Measurements from ENCODE around the gene GIMAP5. TPM values are rescaled to one million over a fixed set of nuclear protein-coding genes. Genes with fewer than 3 reads are reported as not detected.

The GIMAP5 gene
- polyA plus RNA-seq, 1 of the 3 experiments (the other 2 are of a cell fraction): not detected

- POLR2A ChIA-PET: no interaction called here
- Histone ChIP-seq H3K9ac (no peak overlapping the region), H3F3A (replicated peaks; ENCODE audit: insufficient read depth) (no peaks in the 10 kb centered on the region), H3K79me2 (ENCODE audit: insufficient read depth) (no peaks in the 10 kb centered on the region), H3K9me3 (no peaks in the 10 kb centered on the region), H3K4me1 (ENCODE audit: control insufficient read depth in 1 of 2, insufficient read depth in 2 of 2, low read depth in 1 of 2, low read length in 1 of 2) (no peaks in the 10 kb centered on the region), H3K27me3 (ENCODE audit: insufficient read depth) (peaks cover 14% of the 10 kb centered on the region; the same call in 1 of the 2 replicates), H3K9me2 (no peaks in the 10 kb centered on the region), H2AFZ (ENCODE audit: low read depth) (no peak overlapping the region), H3K36me3 (replicated peaks in 1 of 2; ENCODE audit: control insufficient read depth in 1 of 2, insufficient read depth in 2 of 2, low read length in 1 of 2) (no peaks in the 10 kb centered on the region), H3K27ac (ENCODE audit: low read depth in 2 of 2, low read length in 1 of 2) (no peak overlapping the region), H3K4me2 (no peak overlapping the region), H3K4me3 (ENCODE audit: low read depth in 2 of 2, low read length in 1 of 2) (no peak overlapping the region), H4K20me1 (ENCODE audit: insufficient read depth) (no peaks in the 10 kb centered on the region)
- TF ChIP-seq RFX5 (IDR thresholded peaks at IDR 0.05; ENCODE audit: low read length): no peak
- no peak for TF ChIP-seq FOXM1 (IDR thresholded peaks at IDR 0.05; ENCODE audit: low read depth)
- TF ChIP-seq JUND (IDR thresholded peaks at IDR 0.05): no peak
- no peak for TF ChIP-seq USF1 (IDR thresholded peaks at IDR 0.05; ENCODE audit: borderline replicate concordance, low read depth)
- no peak for TF ChIP-seq RXRA (IDR thresholded peaks at IDR 0.05; ENCODE audit: borderline replicate concordance, low read depth)
- no peak for TF ChIP-seq GATA2 (CRISPR knock-in tag; IDR thresholded peaks at IDR 0.05)
- no peak for TF ChIP-seq SIN3A (IDR thresholded peaks at IDR 0.05; ENCODE audit: borderline replicate concordance, low read depth, low read length)
- TF ChIP-seq FOXJ3 (CRISPR knock-in tag; IDR thresholded peaks at IDR 0.05): no peak
- TF ChIP-seq, protein P1, sequence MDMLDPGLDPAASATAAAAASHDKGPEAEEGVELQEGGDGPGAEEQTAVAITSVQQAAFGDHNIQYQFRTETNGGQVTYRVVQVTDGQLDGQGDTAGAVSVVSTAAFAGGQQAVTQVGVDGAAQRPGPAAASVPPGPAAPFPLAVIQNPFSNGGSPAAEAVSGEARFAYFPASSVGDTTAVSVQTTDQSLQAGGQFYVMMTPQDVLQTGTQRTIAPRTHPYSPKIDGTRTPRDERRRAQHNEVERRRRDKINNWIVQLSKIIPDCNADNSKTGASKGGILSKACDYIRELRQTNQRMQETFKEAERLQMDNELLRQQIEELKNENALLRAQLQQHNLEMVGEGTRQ (IDR thresholded peaks at IDR 0.05; ENCODE audit: borderline replicate concordance, low read depth, low read length): no peak
- no peak for TF ChIP-seq REST (IDR thresholded peaks at IDR 0.05; ENCODE audit: low read depth, low read length)
- no peak for TF ChIP-seq GABPA (IDR thresholded peaks at IDR 0.05; ENCODE audit: low read depth)
- TF ChIP-seq RCOR1 (IDR thresholded peaks at IDR 0.05; ENCODE audit: low read length): no peak
- TF ChIP-seq MEF2A (IDR thresholded peaks at IDR 0.05; ENCODE audit: borderline replicate concordance, low read depth): no peak
- TF ChIP-seq POLR2AphosphoS5 (IDR thresholded peaks at IDR 0.05; ENCODE audit: low read depth, low read length): no peak
- TF ChIP-seq ELF1 (IDR thresholded peaks at IDR 0.05): no peak
- TF ChIP-seq, protein P2, sequence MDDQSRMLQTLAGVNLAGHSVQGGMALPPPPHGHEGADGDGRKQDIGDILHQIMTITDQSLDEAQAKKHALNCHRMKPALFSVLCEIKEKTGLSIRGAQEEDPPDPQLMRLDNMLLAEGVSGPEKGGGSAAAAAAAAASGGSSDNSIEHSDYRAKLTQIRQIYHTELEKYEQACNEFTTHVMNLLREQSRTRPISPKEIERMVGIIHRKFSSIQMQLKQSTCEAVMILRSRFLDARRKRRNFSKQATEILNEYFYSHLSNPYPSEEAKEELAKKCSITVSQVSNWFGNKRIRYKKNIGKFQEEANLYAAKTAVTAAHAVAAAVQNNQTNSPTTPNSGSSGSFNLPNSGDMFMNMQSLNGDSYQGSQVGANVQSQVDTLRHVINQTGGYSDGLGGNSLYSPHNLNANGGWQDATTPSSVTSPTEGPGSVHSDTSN (IDR thresholded peaks at IDR 0.05): no peak
- 16% methylated on average over 6 of the region's 6 CpGs for whole genome bisulfite sequencing (ENCODE audit: low lambda C conversion rate)
- CTCF ChIA-PET: interaction anchor here (0.7 to 1.1 kb wide), 3 partner anchors 12 to 304 kb away, joined by 3 to 6 read pairs (median 3); no protein-coding TSS in a partner anchor
- no peak for DNase-seq
These were observed 16.0 kb downstream of the GIMAP5 start for GRCh38 chr7:150753239-150753638.
